DMS 273 (cell line): Measurements from ENCODE around the gene ZNF473.

Experiments
- DNase-seq: peaks from one replicate; lab custom pipeline; 2025; ENCODE audit not compliant: unreplicated experiment; lab: John Stamatoyannopoulos, UW

Gene ZNF473

DNA sequence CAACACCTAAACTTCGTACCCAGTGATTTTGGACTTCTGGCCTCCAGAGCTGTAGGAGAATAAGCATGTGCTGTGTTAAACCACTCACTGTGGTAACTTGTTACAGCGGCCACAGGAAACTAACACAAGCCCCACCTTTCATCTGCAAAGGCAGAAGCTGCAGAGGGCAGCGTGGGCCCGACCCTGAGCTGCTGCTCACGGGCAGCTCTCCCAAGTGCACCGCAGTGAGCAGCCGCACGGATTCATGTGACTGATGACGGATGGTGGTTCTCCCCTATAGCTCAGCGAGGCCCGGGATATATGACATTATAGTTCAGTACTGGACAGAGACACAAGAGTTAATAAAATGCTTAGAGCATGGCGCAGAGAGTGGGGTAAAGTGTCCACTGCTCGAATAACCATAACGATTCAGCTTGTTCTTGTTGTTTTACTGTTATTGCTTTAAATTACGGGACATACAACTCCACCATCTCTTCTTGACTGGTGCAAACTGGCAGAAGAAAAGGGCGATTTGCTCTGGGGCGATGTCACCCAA is 22.5 kb upstream of the ZNF473 start:
- DNase-seq: no peak

DNA sequence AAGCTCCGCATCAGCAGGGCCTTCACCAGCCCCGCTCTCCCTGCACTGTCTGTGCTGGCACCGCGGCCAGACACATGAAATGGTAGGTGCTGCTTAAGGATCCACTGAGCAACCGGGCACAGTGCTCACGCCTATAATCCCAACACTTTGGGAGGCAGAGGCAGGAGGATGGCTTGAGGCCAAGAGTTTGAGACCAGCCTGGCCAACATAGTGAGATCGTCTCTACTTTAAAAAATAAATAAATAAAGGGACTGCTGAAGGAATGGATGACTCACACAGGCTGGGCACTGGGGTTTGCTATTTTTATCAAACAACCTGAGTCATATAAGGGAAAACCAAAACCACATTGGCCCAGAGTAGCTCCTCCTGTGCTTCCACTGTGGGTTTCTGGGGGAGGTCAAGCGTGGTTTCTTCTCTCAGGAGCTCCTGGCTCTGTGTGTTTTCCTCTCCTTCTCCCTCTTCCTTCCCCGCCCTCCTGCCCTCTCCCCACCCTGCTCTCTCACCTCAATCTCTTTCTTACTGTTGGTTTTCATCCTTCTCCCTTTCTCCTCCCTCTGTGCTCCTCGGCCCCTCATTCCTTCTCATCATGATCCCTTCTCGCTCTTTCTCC is 21.9 kb upstream of the ZNF473 start:
- no peak for DNase-seq

DNA sequence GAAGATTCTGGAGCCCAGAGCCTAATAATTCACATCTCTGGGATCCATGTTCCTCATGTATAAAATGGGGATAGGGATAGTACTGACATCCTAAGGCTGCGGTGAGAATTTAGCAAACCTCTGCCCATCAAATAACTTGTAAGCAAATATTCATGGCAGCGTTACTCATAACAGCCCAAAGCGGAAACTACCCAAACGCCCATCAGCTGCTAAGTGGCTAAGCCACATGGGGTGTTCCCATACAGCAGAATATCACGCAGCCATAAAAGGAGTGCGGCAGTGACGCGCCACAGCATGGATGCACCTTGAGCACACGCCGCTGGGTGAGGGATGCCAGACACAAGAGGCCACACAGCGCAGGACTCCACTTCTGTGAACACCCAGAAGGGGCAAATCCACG is 20.4 kb upstream of the ZNF473 start:
- DNase-seq: no peak

DNA sequence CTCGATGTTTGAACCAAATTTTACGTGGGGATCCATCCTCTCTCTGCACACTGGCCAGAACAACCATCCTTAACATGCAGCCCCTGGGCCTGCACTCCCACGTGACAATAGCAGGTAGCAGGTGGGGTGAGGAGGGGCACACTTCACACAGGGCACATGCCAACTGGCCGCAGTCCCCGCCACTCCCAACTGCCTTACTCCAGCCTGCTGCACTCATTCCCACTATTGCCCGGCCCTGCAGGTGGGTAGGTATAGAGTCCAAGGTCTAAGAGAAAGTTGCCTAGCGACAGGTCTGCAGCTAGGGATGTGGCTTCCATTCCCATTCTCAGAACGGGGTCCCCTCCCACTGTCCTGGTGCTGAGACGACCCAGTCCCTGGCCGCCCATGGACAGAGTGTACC is 18.6 kb upstream of the ZNF473 start:
- no peak for DNase-seq

DNA sequence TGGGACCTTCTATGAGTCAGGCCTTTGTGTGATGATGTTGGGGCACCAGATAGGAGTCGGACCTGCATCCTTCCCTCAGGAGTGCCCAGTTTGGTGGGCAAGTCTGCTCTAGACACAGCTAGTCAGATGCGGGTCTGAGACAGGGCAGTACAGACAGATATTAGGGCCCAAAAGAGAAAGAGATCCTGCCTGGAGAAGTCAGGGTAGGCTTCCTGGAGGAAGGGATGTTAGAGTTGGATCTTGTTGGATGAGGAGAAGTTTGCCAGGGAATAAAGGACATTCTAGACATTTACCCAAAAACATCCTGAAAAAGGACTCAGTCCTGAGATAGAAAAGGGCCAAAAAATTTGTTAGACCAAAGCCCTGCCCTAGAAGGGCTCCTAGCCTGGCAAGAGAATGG is 17.9 kb upstream of the ZNF473 start:
- no peak for DNase-seq

DNA sequence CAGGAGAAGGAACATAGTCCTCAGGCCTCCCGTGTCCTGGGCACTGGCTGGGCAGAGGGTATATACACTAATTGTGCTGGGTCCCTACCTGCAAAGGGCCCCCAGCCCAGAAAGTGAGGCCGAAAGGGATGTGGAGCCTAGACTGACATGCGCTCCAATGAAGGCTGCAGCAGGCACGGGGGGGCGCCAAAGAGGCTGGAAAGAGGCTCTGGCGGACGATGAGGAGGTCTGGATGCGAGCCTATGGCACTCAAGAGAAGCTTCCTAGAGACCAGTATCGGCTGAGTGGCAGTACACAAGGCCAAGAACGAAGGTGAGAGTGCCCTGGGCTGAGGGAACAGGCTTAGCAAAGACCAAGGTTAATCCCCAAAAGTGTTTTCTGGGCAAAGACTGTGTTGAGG is 17.3 kb upstream of the ZNF473 start:
- peak; percentile 23 for DNase-seq

DNA sequence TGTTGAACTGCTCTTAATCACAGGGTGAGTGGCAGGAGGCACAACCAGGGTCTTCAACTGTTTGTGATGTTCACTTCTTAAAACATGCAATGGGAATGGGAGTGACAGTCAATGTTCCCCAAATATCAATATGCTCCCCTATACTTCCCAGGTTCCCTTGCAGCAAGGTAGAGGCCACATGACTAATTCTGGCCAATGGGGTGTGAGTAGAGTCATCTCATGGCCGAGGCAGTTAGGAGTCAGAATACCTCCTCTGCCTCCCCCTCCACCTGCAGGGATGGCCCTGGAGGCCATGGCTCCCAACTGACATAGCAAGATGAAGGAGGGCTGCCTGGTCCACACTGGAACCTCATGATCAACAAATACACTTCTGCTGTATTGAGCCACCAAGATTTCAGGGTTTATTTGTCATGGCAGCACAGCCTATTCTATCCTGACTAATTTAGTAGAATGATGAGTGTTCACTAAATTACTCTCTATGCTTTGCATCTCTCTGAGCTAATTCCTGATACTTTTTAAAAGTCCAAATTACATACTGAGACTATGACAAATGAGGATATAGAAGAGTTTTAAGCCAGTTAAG is 9.5 kb upstream of the ZNF473 start:
- DNase-seq: no peak

DNA sequence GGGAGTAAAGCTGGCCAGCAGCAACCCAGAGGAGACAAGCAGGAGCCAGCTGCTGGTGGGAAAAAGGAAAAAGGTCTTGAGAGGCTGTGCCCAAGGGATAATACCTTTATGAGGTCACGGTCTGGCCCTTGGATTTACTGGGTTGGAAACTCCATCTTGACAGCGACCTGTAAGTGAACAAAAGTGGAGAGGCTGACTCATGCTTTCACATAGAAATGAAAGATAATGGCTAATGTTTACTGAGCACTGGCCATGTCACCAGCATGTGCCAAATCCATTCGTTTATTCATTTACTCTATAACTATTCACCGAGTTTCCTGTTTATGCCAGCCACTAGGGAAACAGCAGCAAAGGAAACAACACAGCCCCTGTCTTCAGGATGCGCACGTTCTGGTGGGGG is 5.3 kb upstream of the ZNF473 start:
- DNase-seq: no peak

DNA sequence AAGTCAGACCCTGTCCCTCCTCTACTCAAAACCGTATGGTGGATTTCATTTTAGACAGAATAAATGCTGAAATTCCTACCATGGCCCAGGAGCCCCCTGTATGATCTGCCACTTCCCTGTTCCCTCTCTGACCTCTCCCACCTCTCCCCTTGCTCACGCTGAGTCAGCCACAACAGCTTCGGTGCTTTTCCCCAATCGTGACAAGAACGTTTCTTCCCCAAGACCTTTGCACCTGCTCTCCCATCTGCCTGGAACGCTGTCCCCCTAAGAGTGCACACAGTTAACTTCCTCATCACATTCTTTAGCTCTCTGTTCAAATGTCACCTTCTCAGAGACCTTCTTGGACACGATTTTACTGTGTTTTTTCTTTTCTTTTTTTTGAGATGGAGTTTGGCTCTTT is 3.0 kb upstream of the ZNF473 start:
- DNase-seq: no peak

DNA sequence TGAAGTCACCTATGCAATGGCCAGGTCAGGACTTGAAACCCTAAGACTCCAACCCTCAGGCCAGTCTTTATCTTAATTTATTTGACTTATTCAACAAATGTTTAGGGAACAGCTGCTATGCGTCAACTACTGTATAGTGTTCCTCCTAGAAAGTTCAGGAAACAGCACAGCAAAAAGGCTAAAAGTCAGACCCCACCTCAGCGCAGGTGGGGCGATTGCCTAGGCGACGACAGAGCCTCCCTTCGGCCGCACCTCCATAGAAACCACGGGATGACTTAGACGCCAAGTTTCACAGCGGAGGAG is 1.1 kb upstream of the ZNF473 start:
- DNase-seq: no peak

DNA sequence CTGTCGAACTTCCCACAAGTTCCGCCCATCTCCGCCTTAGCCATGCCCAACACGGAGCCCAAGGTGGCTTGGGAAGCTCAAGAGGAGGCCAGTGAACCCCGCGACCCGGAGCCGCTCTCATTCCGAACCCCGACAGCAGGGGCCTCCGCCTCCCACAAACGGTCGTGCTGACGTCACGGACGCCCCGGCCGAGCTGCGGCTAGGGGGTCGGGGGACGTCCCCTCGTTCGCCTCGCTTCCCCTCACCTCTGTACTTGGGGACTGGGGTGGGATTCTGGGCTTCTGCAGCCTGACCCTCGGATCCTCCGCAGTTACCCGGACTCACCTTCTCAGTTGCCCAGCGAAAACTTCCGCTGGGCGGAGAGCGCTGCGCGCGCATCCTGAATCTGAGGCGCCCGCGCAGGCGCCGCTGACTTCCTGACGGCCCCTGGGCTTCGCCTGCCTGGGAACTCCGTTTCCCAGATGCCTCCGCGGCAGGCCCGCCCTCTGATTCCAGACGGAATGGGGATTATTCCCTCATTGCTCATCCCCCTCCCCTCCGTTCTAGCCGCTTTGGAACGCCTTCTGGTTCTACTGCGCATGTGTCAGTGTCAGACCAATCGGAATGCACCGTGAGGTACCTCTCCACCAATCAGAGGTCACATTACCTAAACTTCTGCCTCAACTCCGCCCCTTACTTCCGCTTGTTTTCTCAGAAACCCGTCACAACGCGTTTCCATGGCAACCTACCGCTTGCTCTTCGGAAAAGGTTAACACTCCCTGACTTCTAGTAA is 597 bp upstream of the ZNF473 start, which contains the start of gene VRK3:
TSS of gene VRK3 (minus strand) at position 351 of the 772 bp plus-strand sequence. CDS start 9,210 bp downstream, outside the sequence.
- DNase-seq: peak; percentile 100

DNA sequence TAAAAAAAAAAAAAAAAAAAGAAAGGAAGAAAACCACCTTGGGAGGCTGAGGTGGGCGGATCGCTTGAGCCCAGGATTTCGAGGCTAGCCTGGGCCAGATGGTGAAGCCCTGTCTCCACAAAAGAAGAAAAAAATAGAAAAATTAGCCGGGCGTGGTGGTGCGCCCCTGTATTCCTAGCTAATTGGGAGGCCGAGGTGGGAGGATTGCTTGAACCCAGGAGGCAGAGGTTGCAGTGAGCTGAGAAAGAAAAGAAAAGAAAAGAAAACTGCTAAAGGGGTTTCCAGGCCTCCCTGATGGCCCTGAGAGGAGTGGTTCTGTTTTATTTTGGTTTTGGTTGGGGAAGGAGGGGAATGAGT is 723 bp downstream of the ZNF473 start:
- no peak for DNase-seq

DNA sequence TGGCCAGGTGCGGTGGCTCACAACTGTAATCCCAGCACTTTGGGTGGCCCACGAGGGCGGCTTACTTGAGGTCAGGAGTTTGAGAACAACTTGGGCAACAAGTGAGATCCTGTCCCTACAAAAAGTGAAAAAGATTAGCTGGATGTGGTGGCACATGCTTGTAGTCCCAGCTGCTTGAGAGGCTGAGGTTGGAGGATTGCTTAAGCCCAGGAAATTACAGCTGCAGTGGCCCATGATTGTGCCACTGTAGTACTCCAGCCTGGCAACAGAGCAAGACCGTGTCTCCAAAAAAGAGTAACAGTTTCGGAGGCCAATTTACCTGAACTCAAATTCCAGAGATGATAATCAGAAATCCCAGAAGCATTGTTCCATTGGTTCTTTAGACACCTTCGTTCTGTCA is 4.4 kb downstream of the ZNF473 start:
- DNase-seq: no peak

DNA sequence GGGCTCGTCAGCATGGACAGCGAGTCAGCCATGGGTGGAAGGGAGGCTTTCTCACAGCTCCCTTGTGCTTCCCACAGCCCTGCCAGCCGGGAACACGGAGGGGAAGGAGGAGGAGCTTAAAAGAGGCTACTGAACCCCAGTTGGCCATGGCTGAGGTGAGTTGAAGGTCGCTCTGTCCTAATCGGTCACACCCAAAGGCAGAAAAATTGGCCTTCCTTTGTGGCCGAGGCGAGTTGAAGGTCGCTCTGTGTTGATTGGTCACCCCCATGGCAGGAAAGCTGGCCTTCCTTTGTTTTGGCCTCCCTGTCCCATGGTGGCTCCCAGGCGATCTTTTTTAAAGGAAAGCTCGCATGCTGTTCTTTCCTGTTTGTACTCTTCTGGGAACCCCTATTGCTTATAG is 5.1 kb downstream of the ZNF473 start:
- DNase-seq: no peak

DNA sequence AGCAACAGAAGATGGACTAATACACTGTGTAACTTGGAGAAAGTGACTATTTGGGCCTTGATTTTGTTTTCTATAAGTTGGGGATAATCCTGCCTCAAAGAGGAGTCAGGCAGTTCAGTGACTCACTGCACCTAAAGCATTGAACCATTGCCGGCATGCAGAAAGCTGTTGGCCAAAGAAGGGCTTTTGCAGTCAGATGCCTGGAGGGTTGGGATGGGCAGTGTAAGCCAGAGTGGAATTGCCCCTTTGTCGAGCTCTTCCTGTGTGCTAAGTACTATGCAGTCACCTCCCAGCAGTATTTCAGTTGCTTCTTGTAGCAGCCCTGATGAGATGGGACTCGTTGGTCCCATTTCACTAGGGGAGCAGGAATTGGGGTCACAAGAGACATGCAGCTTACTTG is 11.1 kb downstream of the ZNF473 start:
- no peak for DNase-seq

DNA sequence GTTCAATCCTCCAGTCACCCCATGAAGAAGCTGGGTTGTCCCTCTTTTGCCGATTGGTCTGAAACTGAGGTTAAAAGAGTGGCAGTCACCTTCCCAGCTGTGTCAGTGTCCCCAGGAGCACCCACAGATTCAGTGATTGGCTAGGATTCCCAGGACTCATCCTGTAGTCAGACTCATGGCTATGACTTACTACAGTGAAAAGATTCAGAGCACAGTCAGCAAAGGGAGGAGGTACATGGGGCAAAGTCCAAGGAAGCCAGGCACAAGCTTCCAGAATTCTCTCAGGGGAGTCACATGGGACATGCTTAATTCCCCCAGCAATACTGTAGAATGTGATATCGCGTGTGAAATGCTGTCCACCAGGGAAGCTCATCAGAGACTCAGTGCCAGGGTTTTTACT is 14.2 kb downstream of the ZNF473 start:
- DNase-seq: no peak

DNA sequence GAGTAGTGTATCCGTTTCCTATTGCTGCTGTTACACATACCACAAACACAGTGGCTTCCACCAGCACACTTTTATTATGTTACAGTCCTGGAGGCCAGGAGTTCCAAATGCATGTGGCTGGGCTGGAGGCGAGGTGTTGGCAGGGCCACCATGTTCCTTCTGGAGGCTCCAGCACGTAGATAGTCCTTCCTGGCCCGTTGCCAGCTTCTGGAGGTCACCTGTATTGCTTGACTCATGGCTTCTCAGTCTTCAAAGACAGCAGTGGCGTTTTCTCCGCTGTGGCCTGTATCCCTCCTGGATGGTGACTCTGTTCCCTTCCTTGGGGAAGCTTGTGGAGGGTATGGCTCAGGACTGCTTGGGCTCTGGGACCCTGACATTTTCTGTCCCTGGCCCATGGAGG is 15.2 kb downstream of the ZNF473 start:
- no peak for DNase-seq

DNA sequence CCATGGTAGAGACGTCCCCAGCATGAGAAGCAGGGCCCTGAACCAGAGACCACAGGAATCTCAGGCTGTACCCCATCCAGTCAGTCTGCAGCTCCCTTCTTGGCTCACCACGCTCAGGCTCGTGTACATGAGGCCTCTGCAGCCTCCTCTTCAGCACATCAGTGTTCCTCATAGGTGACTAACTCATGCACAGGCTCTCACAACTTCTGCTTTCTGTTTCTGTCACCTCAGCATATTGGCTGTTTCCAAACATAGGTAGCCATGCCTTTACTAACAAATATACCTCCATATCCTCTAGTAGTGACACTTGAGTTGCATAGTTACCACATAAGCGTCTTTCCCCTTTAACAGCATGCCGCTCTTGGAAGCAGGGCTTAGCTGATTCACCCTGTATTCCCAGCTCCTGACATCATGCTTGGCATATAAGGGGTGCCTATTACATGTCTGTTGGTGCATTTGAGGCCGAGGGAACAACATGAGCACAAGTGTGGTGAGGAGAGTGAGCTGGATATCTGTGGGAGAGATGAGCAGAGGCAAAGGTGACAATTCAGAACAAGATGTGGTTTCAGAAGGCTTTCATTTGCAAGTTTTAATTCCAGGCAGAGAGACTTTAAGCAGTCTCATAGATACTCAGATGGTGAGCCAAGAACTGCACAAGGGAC is 16.7 kb downstream of the ZNF473 start:
- no peak for DNase-seq

DNA sequence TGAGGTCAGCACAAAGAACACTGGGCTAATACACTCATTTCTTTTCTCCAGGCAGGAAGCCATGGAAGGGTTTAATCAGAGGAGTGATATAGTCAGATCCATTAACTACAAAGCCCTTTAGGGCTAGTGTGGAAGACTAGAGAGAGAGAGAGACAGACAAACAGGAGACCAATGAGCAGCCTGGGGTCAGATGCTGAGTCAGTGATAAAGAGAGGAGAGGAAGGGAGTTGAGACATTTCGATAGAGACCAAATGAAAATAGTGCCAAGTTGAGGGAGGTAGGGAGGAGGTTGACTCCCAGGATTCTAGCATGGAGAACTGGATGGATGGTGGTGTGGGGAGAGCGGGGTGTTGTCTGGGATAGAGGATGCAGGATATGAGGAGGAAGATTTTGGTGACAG is 18.2 kb downstream of the ZNF473 start:
- DNase-seq: no peak

DNA sequence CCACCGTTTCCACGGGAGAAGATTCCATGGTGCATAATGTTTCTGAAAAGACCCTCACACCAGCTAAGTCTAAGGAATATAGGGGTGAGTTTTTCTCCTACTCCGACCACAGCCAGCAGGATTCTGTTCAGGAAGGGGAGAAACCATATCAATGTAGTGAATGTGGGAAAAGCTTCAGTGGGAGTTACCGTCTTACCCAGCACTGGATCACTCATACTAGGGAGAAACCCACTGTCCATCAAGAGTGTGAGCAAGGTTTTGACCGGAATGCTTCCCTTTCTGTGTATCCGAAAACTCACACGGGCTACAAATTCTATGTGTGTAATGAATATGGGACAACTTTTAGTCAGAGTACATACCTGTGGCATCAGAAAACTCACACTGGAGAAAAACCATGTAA is 19.1 kb downstream of the ZNF473 start:
- DNase-seq: no peak

DNA sequence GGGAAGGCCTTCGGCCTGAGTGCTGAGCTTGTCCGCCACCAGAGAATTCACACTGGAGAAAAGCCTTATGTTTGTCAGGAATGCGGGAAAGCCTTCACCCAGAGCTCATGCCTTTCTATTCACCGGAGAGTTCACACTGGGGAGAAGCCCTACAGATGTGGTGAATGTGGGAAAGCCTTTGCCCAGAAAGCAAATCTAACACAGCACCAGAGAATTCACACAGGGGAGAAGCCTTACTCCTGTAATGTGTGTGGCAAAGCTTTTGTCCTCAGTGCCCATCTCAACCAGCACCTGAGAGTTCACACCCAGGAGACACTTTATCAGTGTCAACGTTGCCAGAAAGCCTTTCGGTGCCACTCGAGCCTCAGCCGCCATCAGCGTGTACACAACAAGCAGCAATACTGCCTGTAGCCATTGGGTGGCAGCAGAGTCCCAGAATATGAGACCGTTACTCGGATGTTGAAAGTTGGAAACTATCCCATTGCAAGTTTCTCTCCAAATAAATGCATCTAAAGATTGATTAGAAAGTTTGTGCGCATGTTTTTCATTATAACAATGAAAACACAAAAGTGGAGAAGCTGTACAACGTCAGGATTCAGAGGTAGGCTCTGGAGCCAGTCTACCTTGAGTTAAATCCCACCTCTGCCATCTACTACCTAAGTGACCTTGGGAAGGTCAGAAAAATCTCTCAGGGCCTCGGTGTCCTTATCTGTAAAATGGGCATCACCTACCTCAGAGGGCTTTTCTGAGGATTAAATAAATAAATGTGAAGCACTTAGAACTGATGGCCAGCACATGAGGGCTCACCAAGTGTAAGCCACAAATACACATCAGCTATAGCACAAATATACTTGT is 21.1 kb downstream of the ZNF473 start:
- DNase-seq: peak; percentile 66
